ENCODE data around the gene DSE.

DSE gene

GRCh38 chr6:116362276-116362675, 8.5 kb upstream of the DSE start:
- DNase-seq (ENCODE audit: low spot score): no peak

GRCh38 chr6:116363759-116364158, 7.0 kb upstream of the DSE start:
- peak; percentile 22 for DNase-seq (ENCODE audit: low spot score)

- no peak for DNase-seq (ENCODE audit: low spot score)
Observed at GRCh38 chr6:116364321-116364720, 6.4 kb upstream of the DSE start.

- no peak for DNase-seq (ENCODE audit: low spot score)
Observed at GRCh38 chr6:116365743-116366142, 5.0 kb upstream of the DSE start.

GRCh38 chr6:116366740-116367275, 3.9 kb upstream of the DSE start:
- no peak for DNase-seq (ENCODE audit: low spot score)

GRCh38 chr6:116369540-116369939, 1.2 kb upstream of the DSE start:
- peak; percentile 7 for DNase-seq (ENCODE audit: low spot score)

- DNase-seq (ENCODE audit: low spot score): no peak
Observed at GRCh38 chr6:116369964-116370759, 585 bp upstream of the DSE start.

- peak; percentile 91 for DNase-seq (ENCODE audit: low spot score)
Observed at GRCh38 chr6:116371120-116371917, 572 bp downstream of the DSE start.

GRCh38 chr6:116371918-116372209, 1.1 kb downstream of the DSE start:
- no peak for DNase-seq (ENCODE audit: low spot score)

GRCh38 chr6:116373300-116373699, 2.6 kb downstream of the DSE start:
- no peak for DNase-seq (ENCODE audit: low spot score)

- no peak for DNase-seq (ENCODE audit: low spot score)
Observed at GRCh38 chr6:116373940-116374339, 3.2 kb downstream of the DSE start.

- DNase-seq (ENCODE audit: low spot score): no peak
Observed at GRCh38 chr6:116374586-116374985, 3.8 kb downstream of the DSE start.

- no peak for DNase-seq (ENCODE audit: low spot score)
Observed at GRCh38 chr6:116375262-116375661, 4.5 kb downstream of the DSE start.

GRCh38 chr6:116376149-116376548, 5.4 kb downstream of the DSE start:
- DNase-seq (ENCODE audit: low spot score): no peak

- no peak for DNase-seq (ENCODE audit: low spot score)
Observed at GRCh38 chr6:116379764-116380163, 9.0 kb downstream of the DSE start.

- no peak for DNase-seq (ENCODE audit: low spot score)
Observed at GRCh38 chr6:116380346-116380745, 9.6 kb downstream of the DSE start.

- no peak for DNase-seq (ENCODE audit: low spot score)
Observed at GRCh38 chr6:116381000-116381399, 10.3 kb downstream of the DSE start.

GRCh38 chr6:116382587-116382986, 11.8 kb downstream of the DSE start:
- DNase-seq (ENCODE audit: low spot score): no peak

GRCh38 chr6:116384727-116385458, 14.1 kb downstream of the DSE start:
- no peak for DNase-seq (ENCODE audit: low spot score)

- DNase-seq (ENCODE audit: low spot score): no peak
Observed at GRCh38 chr6:116385459-116385802, 14.7 kb downstream of the DSE start.

GRCh38 chr6:116385921-116386320, 15.2 kb downstream of the DSE start:
- DNase-seq (ENCODE audit: low spot score): no peak

- no peak for DNase-seq (ENCODE audit: low spot score)
Observed at GRCh38 chr6:116386581-116387299, 16.0 kb downstream of the DSE start.

Data from hepatic stellate cell (primary cell).